Measurements from ENCODE around the gene TMEM91.
"Not testable (repeated sequence)": the region's sequence is repeated elsewhere in the genome, so short reads cannot be mapped to it uniquely, and the experiment has no call there.

Gene TMEM91

GRCh38 chr19:41376241-41376997 lies at the start of gene TMEM91:
Gene TMEM91, plus strand, starts transcription at chr19:41376533. Its CDS starts 1,777 bp downstream, at chr19:41378310.
- no peak for DNase-seq

- DNase-seq: no peak
Observed at GRCh38 chr19:41327076-41327575, 49.2 kb upstream of the TMEM91 start.

GRCh38 chr19:41327576-41328156 lies 48.7 kb upstream of the TMEM91 start:
- DNase-seq: no peak

GRCh38 chr19:41328157-41328841 lies 48.0 kb upstream of the TMEM91 start:
- no peak for DNase-seq

- no peak for DNase-seq
Observed at GRCh38 chr19:41328842-41329225, 47.5 kb upstream of the TMEM91 start.

- no peak for DNase-seq
Observed at GRCh38 chr19:41330481-41330880, 45.9 kb upstream of the TMEM91 start.

GRCh38 chr19:41330946-41331678 lies 45.2 kb upstream of the TMEM91 start:
- no peak for DNase-seq

- DNase-seq: no peak
Observed at GRCh38 chr19:41332000-41332399, 44.3 kb upstream of the TMEM91 start.

- no peak for DNase-seq
Observed at GRCh38 chr19:41332468-41332867, 43.9 kb upstream of the TMEM91 start.

GRCh38 chr19:41334793-41335192 lies 41.5 kb upstream of the TMEM91 start:
- no peak for DNase-seq

GRCh38 chr19:41335467-41335866 lies 40.9 kb upstream of the TMEM91 start:
- no peak for DNase-seq

- DNase-seq: no peak
Observed at GRCh38 chr19:41339936-41340335, 36.4 kb upstream of the TMEM91 start.

- no peak for DNase-seq
Observed at GRCh38 chr19:41341669-41342490, 34.5 kb upstream of the TMEM91 start.

- no peak for DNase-seq
Observed at GRCh38 chr19:41344162-41344561, 32.2 kb upstream of the TMEM91 start.

- DNase-seq: not testable (repeated sequence)
Observed at GRCh38 chr19:41346916-41347315, 29.4 kb upstream of the TMEM91 start.

GRCh38 chr19:41350735-41351338 lies 25.5 kb upstream of the TMEM91 start:
- DNase-seq: no peak

GRCh38 chr19:41351339-41352245 lies 24.7 kb upstream of the TMEM91 start:
- DNase-seq: no peak

GRCh38 chr19:41352279-41352608 lies 24.1 kb upstream of the TMEM91 start:
- DNase-seq: no peak

- DNase-seq: no peak
Observed at GRCh38 chr19:41352609-41353465, 23.5 kb upstream of the TMEM91 start.

Data from NCI-H187 treated with DMSO at 0.1 percent for 48 hours (cell line).